IPS DF 4.7 (cell line): ENCODE results near the gene MGAT4B.

Experiments used
- DNase-seq: peaks from one replicate; pipeline ENCODE4 v3.0.0-alpha.2; 2013; ENCODE audit warnings: low spot score; ENCODE audit errors: extremely low read depth

The MGAT4B gene

DNA sequence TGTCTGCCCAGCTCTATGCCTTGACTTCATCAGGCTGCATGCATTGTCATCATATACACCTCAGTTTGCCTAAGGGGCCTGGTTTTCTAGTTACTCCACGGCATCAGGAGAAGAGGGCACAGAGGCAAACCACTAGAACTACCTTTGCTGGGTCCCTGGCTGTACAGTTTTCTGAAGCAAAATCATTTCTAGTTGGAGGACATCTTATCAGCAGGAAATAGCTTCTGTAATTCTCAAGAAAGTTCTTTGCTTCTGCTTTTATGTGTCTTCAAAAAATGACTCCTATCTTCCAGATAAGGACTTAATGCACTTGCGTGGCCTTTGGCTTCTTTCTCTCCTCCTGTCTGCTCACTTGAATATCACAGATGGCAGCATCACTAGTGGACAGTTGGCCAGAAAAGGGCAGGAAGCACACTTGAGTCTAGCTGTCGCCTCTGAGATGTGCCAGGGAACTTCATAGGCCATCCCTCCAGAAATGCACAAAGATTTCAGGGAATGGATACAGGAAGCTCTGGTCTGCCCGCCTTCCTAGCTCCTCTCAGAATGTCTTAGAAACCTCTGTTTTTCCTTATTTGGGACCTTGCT lies 35.3 kb downstream of the MGAT4B start:
- DNase-seq: no peak

- no peak for DNase-seq
Measured at GRCh38 chr5:179769796-179770195, 36.9 kb downstream of the MGAT4B start.

DNA sequence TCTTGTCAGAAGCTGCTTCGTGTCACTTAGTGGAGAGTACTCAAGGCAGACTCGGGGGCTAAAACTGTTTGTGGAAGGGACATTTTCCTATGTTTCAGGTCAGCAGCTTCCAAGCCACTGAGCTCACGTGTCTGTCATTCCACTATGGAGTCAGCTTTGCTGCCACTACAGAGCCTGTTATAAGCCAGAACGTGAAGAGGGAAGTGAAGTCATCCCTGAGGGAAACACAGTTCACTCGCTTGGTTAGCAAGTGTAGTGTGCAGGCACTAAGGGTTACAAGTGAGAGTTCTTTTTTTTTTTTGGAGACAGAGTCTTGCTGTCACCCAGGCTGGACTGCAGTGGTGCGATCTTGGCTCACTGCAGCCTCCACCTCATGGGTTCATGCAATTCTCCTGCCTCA lies 37.4 kb downstream of the MGAT4B start:
- no peak for DNase-seq

DNA sequence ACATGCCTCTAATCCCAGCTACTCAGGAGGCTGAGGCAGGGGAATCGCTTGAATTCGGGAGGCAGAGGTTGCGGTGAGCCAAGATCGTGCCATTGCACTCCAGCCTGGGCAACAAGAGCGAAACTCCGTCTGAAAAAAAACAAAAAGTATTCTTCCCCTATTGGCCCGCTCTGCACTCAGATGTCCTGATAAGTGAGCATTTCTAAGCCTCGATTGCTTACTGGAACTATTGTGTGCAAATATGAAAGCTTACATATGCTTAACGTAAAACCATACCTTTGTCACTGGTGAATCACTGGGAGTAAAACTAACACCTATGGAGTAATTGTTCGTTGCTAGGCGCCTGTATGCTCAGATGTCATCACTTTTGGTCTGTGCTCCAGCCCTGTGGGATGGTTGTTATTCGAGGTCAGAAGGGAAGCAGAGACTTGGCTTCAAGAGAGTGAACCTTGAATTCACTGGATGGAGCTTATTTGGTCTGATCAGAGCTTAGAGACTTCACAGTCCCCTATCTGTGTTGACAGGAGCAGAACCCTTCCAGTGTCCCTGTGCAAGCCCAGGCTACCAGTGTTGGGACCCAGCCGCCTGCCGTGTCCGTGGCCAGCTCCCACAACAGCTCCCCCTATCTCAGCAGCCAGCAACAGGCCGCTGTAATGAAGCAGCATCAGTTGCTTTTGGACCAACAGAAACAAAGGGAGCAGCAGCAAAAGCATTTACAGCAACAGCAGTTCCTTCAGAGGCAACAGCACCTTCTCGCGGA lies 38.2 kb downstream of the MGAT4B start:
- DNase-seq: no peak

- DNase-seq: no peak
Measured at GRCh38 chr5:179767496-179768100, 39.1 kb downstream of the MGAT4B start.

DNA sequence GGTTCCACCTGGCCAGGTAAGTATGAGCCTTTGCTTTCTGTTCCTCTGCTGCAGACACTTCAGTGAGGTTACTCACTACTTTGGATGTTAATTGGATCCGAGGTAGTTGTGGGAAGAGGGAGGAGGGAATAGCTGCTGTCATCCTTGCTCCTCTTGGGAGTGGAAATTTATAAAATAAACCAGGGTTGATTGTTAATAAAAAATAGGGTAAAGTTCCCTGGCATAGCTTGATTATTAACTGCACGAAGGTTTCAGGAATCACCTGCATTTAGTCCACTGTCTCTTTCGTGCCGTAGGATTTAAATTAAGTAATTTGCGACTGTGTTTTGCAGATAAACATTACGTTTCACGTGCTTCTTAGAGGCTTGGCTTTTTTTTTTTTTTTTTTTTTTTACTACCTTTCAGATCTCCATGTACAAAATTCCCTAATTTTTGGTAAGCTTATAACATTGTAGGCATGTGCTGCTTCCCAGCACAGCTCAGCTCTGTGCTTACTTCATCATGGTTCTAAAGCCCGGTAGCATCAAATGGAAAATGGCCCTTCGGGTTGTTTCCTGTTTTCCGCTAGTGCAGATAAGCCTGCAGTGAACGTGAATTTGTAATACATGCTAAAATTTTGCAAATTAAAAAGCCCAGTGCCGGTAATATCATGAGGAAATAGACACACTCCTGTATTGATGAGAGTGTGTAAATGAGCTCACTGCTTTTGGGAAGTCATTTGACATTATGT lies 39.8 kb downstream of the MGAT4B start:
- no peak for DNase-seq

- DNase-seq: no peak
Measured at GRCh38 chr5:179766021-179766725, 40.5 kb downstream of the MGAT4B start.

DNA sequence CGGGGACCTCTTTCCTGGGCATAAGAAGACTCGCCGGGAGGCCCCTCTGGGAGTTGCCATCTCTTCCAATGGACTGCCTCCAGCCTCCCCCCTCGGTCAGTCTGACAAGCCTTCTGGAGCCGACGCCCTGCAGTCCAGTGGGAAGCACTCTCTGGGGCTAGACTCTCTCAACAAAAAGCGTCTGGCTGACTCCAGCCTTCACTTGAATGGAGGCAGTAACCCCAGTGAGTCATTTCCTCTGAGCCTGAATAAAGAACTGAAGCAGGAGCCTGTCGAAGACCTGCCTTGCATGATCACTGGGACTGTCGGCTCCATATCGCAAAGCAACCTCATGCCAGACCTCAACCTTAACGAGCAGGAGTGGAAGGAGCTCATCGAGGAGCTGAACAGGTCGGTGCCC lies 41.3 kb downstream of the MGAT4B start:
- DNase-seq: no peak

DNA sequence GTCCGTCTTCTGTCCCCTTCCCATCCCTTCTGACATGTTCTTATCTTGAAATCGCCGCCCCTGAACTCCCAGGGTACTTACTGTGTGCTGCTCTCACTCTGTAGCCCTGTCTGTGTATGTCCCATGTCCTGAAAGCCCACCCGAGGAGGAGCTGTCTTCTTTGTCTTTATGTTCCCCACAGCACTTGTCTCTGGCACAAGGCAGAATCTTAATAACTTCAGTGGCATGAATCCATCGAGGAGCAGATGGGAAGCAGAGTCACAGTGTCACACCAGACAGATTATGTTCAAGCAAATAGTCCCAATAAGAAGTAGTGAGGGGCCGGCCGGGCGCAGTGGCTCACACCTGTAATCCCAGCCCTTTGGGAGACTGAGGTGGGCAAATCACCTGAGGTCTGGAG lies 42.6 kb downstream of the MGAT4B start:
- DNase-seq: no peak

DNA sequence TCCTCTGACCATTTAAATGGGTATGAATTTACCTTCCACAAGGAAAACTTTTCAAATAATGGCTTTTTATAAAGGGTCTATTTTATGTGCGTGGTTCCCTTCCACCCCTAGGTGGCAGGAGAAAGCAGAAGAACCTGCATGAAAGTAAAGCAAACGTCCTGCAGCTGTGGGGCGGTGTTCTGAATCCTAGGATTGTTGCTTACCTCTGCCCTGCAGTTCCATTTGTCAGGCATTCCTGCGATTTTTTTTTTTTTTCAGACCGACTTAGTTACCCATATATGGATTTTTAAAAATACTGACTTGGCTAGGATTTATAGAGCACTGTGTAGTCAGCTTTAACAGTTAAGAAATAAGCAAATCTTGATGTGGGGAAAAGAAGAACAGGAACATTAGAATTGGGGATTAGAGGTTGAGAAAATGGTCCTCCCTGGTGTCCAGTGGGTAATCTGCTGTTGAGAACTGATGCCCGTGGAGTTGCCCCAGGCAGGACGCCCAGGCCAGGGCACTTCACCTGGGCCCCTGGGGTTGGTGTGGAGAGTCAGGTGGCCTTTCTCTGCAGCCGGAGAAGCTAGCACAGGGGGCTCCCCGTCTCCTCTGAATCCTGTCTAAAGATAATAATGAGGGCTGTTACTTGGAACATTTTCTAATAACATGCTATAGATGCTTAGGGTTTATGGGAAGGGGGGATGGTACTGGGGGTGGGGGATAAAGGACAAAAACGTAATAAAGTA lies 43.3 kb downstream of the MGAT4B start:
- DNase-seq: peak; percentile 36

- DNase-seq: no peak
Measured at GRCh38 chr5:179762781-179763176, 43.9 kb downstream of the MGAT4B start.

DNA sequence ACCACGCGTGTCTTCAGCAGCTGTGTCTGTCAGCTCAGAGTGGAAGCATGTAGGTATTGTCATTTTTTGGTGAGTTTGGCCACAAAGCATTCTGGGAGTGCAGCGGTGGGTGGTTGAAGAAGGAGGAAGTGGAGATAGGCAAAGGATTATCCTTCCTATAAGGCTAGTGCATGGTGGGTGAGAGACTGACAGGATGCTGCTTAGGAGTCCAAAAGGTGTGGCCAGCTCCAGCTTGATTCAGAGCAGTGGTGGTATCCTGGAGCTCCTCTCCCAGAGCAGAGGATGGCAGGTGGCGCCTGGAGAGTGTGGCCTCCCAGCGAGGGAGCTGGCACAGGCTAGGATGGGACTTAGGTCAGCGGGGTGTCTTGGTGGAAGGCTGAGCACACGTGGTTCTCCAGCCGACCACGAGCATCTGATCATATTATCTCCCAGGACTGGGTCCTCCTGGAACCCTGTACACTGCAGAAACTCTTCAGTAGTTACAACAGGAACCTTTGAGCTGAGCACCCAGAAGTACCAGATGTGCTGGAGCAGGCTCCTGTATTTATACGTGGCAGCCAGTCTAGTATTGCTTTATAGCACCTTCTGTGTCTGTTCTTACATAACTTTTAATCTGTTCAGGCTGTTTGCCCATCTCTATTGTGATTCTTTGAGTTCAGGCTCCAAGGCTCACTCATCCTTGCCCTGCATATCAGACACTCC lies 44.4 kb downstream of the MGAT4B start:
- no peak for DNase-seq

- DNase-seq: no peak
Measured at GRCh38 chr5:179759581-179760551, 46.8 kb downstream of the MGAT4B start.

GRCh38 chr5:179758955-179759354 lies 47.7 kb downstream of the MGAT4B start:
- no peak for DNase-seq

DNA sequence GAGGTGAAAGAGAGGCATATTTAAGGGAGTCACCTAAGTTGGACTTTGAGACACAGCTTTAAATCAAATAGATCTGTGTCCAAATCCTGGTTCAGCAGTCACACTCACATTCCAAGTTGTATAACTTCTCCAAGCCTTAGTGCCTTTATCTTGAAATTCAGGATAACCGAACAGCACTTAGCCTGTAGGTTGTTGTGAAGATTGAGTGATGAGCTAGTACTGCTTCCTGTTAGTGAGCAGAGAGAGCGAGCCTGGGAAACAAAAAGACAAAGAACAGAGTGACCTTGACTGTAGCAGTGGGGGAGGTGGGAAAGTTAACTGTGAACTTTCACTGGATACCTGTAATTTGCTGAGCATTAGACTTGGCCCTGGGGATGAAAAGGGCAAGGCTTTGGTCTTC lies 51.6 kb downstream of the MGAT4B start:
- DNase-seq: no peak

GRCh38 chr5:179753971-179754370 lies 52.7 kb downstream of the MGAT4B start:
- DNase-seq: no peak

- DNase-seq: no peak
Measured at GRCh38 chr5:179749857-179750508, 56.7 kb downstream of the MGAT4B start.

GRCh38 chr5:179747811-179748210 lies 58.9 kb downstream of the MGAT4B start:
- no peak for DNase-seq
